Liver (tissue), 9 donors: ENCODE results near the gene KXD1. TPM values are rescaled to one million over a fixed set of nuclear protein-coding genes. Genes with fewer than 3 reads are reported as not detected.
"Not testable (repeated sequence)": the region's sequence is repeated elsewhere in the genome, so short reads cannot be mapped to it uniquely, and the experiment has no call there.

Experiments
- DNase-seq: peaks from one replicate; pipeline ENCODE4 v3.0.0-alpha.2; 2017; ENCODE audit warnings: low spot score
- H3K27ac ChIP-seq, 2 donors: one replicate each; pipeline ENCODE4 v1.7.0; 2013; ENCODE audit warnings: inconsistent platforms in 2 of 2, low read length in 2 of 2, control low read depth in 1 of 2, low read depth in 1 of 2, mild to moderate bottlenecking in 1 of 2
- H3K27me3 ChIP-seq, 4 donors: one replicate each; pipeline versions ENCODE4 v1.6.1 to v1.7.0; 2013; ENCODE audit warnings: low read length in 3 of 4, inconsistent platforms in 1 of 4, mild to moderate bottlenecking in 1 of 4, moderate library complexity in 1 of 4; ENCODE audit not compliant: control insufficient read depth in 4 of 4, insufficient read depth in 4 of 4
- H3K36me3 ChIP-seq, 4 donors: one replicate each; pipeline versions ENCODE4 v1.6.1 to v1.7.0; 2013; ENCODE audit warnings: low read length in 3 of 4, mild to moderate bottlenecking in 3 of 4, low read depth in 1 of 4, moderate library complexity in 1 of 4; ENCODE audit not compliant: control insufficient read depth in 4 of 4, insufficient read depth in 3 of 4
- H3K4me1 ChIP-seq, 4 donors: one replicate each; pipeline versions ENCODE4 v1.6.1 to v1.7.0; 2013; ENCODE audit warnings: low read length in 3 of 4, mild to moderate bottlenecking in 3 of 4, moderate library complexity in 1 of 4; ENCODE audit not compliant: control insufficient read depth in 4 of 4, insufficient read depth in 4 of 4
- H3K4me3 ChIP-seq, 3 donors: one replicate each; pipeline versions ENCODE4 v1.6.1 to v1.7.0; 2013; ENCODE audit warnings: low read length in 3 of 3, control low read depth in 1 of 3, low read depth in 1 of 3, mild to moderate bottlenecking in 1 of 3
- H3K9ac ChIP-seq, 2 donors: one replicate each; pipeline ENCODE4 v1.7.0; 2013; ENCODE audit warnings: low read length in 2 of 2, mild to moderate bottlenecking in 2 of 2, moderate library complexity in 2 of 2, control low read depth in 1 of 2, low read depth in 1 of 2
- H3K9me3 ChIP-seq, 4 donors: one replicate each; pipeline versions ENCODE4 v1.6.1 to v1.7.0; 2013; ENCODE audit warnings: low read length in 3 of 4; ENCODE audit not compliant: control insufficient read depth in 4 of 4
- FOXA1 ChIP-seq: IDR thresholded peaks from 2 replicates; pipeline ENCODE4 v1.6.1; 2016; ENCODE audit warnings: antibody characterized with exemption
- GABPA ChIP-seq, 2 donors: IDR thresholded peaks in 1 of 2; conservative IDR thresholded peaks in 1 of 2; 2 replicates each; pipeline ENCODE4 v1.6.1; 2016; ENCODE audit warnings: antibody characterized with exemption in 2 of 2, mild to moderate bottlenecking in 1 of 2, moderate library complexity in 1 of 2
- HNF4A ChIP-seq, 2 donors: conservative IDR thresholded peaks; 2 replicates each; pipeline ENCODE4 v1.6.1; 2016; ENCODE audit warnings: antibody characterized with exemption in 2 of 2, mild to moderate bottlenecking in 2 of 2
- JUND ChIP-seq, 2 donors: IDR thresholded peaks; 2 replicates each; pipeline ENCODE4 v1.6.1; 2016; ENCODE audit warnings: antibody characterized with exemption in 2 of 2
- MAX ChIP-seq: IDR thresholded peaks from 2 replicates; pipeline ENCODE4 v1.6.1; 2016; ENCODE audit warnings: antibody characterized with exemption
- NR2F2 ChIP-seq: IDR thresholded peaks from 2 replicates; pipeline ENCODE4 v1.6.1; 2016; ENCODE audit warnings: antibody characterized with exemption
- RAD21 ChIP-seq, 2 donors: IDR thresholded peaks; 2 replicates each; pipeline ENCODE4 v1.6.1; 2016; ENCODE audit warnings: antibody characterized with exemption in 2 of 2, mild to moderate bottlenecking in 2 of 2
- RXRA ChIP-seq, 2 donors: IDR thresholded peaks; 2 replicates each; pipeline ENCODE4 v1.6.1; 2017 to 2018; ENCODE audit warnings: antibody characterized with exemption in 2 of 2, mild to moderate bottlenecking in 1 of 2
- TAF1 ChIP-seq: conservative IDR thresholded peaks from 2 replicates; pipeline ENCODE4 v1.6.1; 2016; ENCODE audit warnings: antibody characterized with exemption, mild to moderate bottlenecking
- YY1 ChIP-seq: IDR thresholded peaks from 2 replicates; pipeline ENCODE4 v1.6.1; 2016; ENCODE audit warnings: antibody characterized with exemption, mild to moderate bottlenecking
- WGBS: extraction: QIAGEN DNeasy Blood & Tissue Kit; methylation state at CpG from one replicate; pipeline ENCODE4 v1.1.7; 2013; 5-methylcytosine and 5-hydroxymethylcytosine counted together
- polyA plus RNA-seq, 2 donors: library from polyadenylated mRNA; stranded (reverse) in 1 of 2; unstranded in 1 of 2; fragments of 200-250 nt in 1 of 2; fragments of >200 nt in 1 of 2; fragmentation: Nextera tagmentation in 1 of 2; extraction: Ambion mirVana in 1 of 2; gene quantifications; one replicate each; pipeline versions ENCODE4 v1.2.1 to v1.2.3, GENCODE V29; 2013 to 2015
- total RNA-seq, 2 donors: library from RNA; depleted of rRNA; stranded (reverse); fragments of >200 nt; gene quantifications; one replicate each; pipeline ENCODE4 v1.2.3, GENCODE V29; 2014
- donor health status: healthy.
- donor health status: healthy.
- donor health status: healthy.
- donor health status: healthy.
- donor health status: healthy.

The KXD1 gene
- total and polyA plus RNA-seq, 4 donors = 31.8 to 53.6 (median 43.4) TPM

- Histone ChIP-seq H3K4me3 (no peak overlapping the region), H3K9ac (no peak overlapping the region), H3K9me3 (no peaks in the 10 kb centered on the region), H3K36me3 (peaks cover 0 to 28% (median 9%) of the 10 kb centered on the region in 4 donors), H3K27ac (no peak overlapping the region), H3K4me1 (peaks cover 8 to 22% (median 15%) of the 10 kb centered on the region in 4 donors), H3K27me3 (no peaks in the 10 kb centered on the region)
- TF ChIP-seq HNF4A (conservative IDR thresholded peaks at IDR 0.05) (no peak), NR2F2 (no peak), MAX (no peak), YY1 (no peak), FOXA1 (no peak), RXRA (IDR thresholded peaks at IDR 0.05) (no peak), TAF1 (no peak), GABPA (IDR thresholded peaks at IDR 0.05 in 1 of 2, conservative IDR thresholded peaks at IDR 0.05 in 1 of 2) (no peak)
- WGBS = 97% methylated on average over 19 of the region's 19 CpGs
- no peak for DNase-seq
Measured at GRCh38 chr19:18539372-18539771, 18.3 kb upstream of the KXD1 start.

- Histone ChIP-seq H3K36me3 (peaks cover 0 to 28% (median 9%) of the 10 kb centered on the region in 4 donors), H3K4me1 (peaks cover 8 to 22% (median 15%) of the 10 kb centered on the region in 4 donors)
- H3K27me3 ChIP-seq, DNase-seq, H3K27ac ChIP-seq, H3K4me3 ChIP-seq, H3K9ac ChIP-seq, H3K9me3 ChIP-seq: not testable (repeated sequence)
- 100% methylated on average over 1 of the region's 1 CpG for WGBS
Measured at GRCh38 chr19:18540200-18540599, 17.5 kb upstream of the KXD1 start.

GRCh38 chr19:18541258-18541991 lies 16.2 kb upstream of the KXD1 start:
- H3K27ac ChIP-seq = no peak overlapping the region
- no peak overlapping the region for H3K9ac ChIP-seq
- TF ChIP-seq JUND (IDR thresholded peaks at IDR 0.05) (no peak), HNF4A (conservative IDR thresholded peaks at IDR 0.05) (peak; percentile 14 to 24), RAD21 (IDR thresholded peaks at IDR 0.05) (no peak), GABPA (IDR thresholded peaks at IDR 0.05 in 1 of 2, conservative IDR thresholded peaks at IDR 0.05 in 1 of 2) (no peak), RXRA (IDR thresholded peaks at IDR 0.05) (peak in 1 of 2 donors; percentile 22)
- WGBS = 84% methylated on average over 21 of the region's 21 CpGs
- no peaks in the 10 kb centered on the region for H3K9me3 ChIP-seq
- H3K27me3 ChIP-seq = no peaks in the 10 kb centered on the region
- peaks cover 0 to 19% (median 8%) of the 10 kb centered on the region in 4 donors for H3K36me3 ChIP-seq
- no peak overlapping the region for H3K4me3 ChIP-seq
- DNase-seq = no peak
- H3K4me1 ChIP-seq = peaks cover 8 to 22% (median 15%) of the 10 kb centered on the region in 4 donors

DNA sequence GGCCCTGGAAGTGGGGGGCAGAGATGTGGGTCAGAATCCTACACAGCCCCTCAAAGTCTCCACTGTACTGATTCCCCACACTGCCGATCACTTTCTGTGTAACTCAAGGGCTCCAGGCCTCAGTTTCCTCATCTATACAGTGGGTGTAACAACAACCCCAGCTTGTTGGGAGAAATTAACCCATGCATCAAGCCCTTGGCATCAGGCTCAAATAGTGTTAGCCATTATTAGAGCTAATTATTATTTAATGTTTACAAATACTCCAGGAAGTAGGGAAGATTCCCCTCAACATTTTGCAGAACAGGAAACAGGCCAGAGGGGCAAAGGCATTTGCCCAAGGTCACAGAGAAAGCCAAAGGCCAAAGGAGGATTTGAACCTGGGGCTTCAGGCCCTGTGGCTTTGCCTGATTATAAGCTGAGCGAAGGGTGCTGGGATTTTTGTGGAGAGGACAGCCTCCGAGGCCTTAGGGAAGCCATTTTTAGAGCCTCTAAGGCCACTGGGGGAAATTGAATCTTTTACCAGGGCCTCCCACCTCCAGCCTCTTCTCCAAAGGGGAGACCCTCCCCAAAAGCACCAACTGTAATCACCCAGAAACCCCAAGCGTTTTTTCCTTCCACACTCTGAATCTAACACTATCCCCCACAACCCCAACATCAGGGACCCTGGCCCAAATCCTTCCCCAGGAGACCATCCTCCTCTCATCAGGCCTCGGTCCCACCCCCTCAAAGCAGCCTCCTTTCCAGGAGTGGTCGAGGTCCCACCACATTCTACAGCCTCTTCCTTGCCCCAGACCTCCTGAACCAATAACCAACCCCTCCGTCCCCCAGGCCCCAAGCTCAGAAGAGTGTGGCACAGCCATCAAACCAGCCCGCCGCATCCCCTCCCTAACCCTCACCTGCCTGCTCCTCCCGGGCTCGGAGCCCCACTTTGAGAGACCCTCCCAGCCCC lies 15.4 kb upstream of the KXD1 start:
- 33% methylated on average over 11 of the region's 11 CpGs for WGBS
- no peak for DNase-seq
- Histone ChIP-seq H3K4me3 (peak overlapping the region; percentile 42 to 97 (median 69)), H3K27me3 (no peaks in the 10 kb centered on the region), H3K9me3 (no peaks in the 10 kb centered on the region), H3K4me1 (peaks cover 8 to 22% (median 15%) of the 10 kb centered on the region in 4 donors), H3K27ac (peak overlapping the region; percentile 51 to 56), H3K36me3 (peaks cover 0 to 13% (median 6%) of the 10 kb centered on the region in 4 donors), H3K9ac (peak overlapping the region; percentile 43 to 67)
- TF ChIP-seq MAX (no peak), NR2F2 (peak; percentile 32)
